Activated naive CD4-positive, alpha-beta T cell treated with anti-CD3 and anti-CD28 coated beads, Interleukin-2, amount 50 U/mL, for 24 hours (primary cell): ENCODE measurements around the gene ITGAE.
"Not testable (repeated sequence)": the region's sequence is repeated elsewhere in the genome, so short reads cannot be mapped to it uniquely, and the experiment has no call there.

Experiments
- H3K27ac Mint-ChIP-seq: one replicate; pipeline ENCODE4 v1.8.0; 2021; ENCODE audit warnings: mild to moderate bottlenecking, mixed read lengths
- H3K27me3 Mint-ChIP-seq: one replicate; pipeline ENCODE4 v1.8.0; 2021; ENCODE audit warnings: mixed read lengths
- H3K36me3 Mint-ChIP-seq: one replicate; pipeline ENCODE4 v1.8.0; 2021; ENCODE audit warnings: mixed read lengths
- H3K4me1 Mint-ChIP-seq: one replicate; pipeline ENCODE4 v1.8.0; 2021; ENCODE audit warnings: mixed read lengths
- H3K4me3 Mint-ChIP-seq: one replicate; pipeline ENCODE4 v1.8.0; 2021; ENCODE audit warnings: mild to moderate bottlenecking, mixed read lengths
- H3K9me3 Mint-ChIP-seq: one replicate; pipeline ENCODE4 v1.8.0; 2021; ENCODE audit warnings: mixed read lengths

The ITGAE gene

GRCh38 chr17:3805581-3805980 lies 4.6 kb upstream of the ITGAE start:
- no peaks in the 10 kb centered on the region for H3K27me3 Mint-ChIP-seq

DNA sequence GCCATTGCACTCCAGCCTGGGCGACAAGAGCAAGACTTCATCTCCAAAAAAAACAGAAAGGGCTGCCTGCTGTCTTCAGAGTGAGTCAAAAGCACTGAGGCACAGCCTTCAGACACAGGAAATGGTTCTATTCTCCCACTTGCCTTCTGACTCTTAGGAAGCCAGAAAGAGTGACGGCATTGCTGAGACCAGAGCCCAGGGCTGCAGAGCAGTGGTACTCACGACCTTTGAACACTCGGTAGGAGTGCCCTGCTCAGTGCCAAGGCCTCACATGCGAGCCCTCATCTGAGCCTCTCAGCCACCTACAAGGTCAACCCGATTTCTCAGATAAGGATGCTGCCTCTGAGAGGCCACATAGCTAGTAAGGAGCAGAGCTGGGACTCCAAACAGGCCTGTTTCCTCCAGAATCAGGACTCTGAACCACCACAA lies 3.5 kb upstream of the ITGAE start:
- H3K27me3 Mint-ChIP-seq = no peaks in the 10 kb centered on the region
- no peak overlapping the region for H3K4me3 Mint-ChIP-seq
- H3K9me3 Mint-ChIP-seq = no peaks in the 10 kb centered on the region
- peaks cover 8% of the 10 kb centered on the region for H3K4me1 Mint-ChIP-seq
- H3K36me3 Mint-ChIP-seq = peaks cover 2% of the 10 kb centered on the region
- no peak overlapping the region for H3K27ac Mint-ChIP-seq

More at GRCh38 chr17:3805581-3805980, 4.6 kb upstream of the ITGAE start:
- Mint-ChIP-seq H3K9me3 (no peaks in the 10 kb centered on the region), H3K27ac (no peak overlapping the region), H3K4me3 (no peak overlapping the region), H3K36me3 (peaks cover 7% of the 10 kb centered on the region), H3K4me1 (peaks cover 8% of the 10 kb centered on the region)

- H3K9me3 Mint-ChIP-seq = no peaks in the 10 kb centered on the region
- H3K27me3 Mint-ChIP-seq = no peaks in the 10 kb centered on the region
- H3K36me3 Mint-ChIP-seq = peaks cover 2% of the 10 kb centered on the region
- no peak overlapping the region for H3K27ac Mint-ChIP-seq
- peaks cover 2% of the 10 kb centered on the region for H3K4me1 Mint-ChIP-seq
- no peak overlapping the region for H3K4me3 Mint-ChIP-seq
Measured at GRCh38 chr17:3803308-3803640, 2.3 kb upstream of the ITGAE start.

DNA sequence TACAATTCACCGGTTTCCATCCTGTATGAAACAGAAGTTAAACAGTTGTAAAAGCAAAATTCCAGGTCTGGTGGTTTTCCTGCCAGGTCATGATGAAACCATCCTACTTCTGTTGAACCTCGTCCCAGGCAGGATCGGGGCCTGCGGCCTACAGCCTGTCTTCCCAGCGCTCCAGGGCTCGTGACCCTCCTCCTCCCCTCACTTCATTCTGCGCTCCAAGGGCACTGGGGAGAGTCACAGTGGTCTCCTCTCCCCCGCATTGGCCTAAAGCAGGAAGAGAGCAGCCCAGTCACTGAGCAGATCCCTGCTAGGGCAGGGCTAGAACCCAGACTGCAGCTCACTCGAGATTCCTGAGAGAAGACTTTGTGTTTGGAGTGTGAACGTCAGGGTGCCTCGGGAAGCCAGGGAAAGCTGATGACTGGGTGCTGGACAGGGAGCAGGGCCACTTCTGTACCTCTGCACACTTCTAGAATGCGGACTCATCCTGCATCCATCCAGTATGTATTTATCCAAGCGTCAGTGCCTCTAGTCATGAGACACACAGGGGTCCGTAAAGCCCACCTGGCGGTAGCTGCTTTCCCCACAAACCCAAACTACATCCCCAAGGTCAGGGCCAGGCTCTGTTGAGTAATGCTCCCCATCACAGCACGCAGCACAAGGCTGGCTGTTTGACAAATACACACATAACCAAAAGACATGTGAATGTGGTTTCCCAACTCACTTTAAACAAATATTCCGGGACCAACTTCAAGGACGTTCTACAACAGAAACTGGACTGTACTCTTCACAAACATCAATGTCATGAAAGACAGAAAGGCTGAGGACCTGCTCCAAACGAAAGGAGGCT lies 1.7 kb upstream of the ITGAE start:
- Mint-ChIP-seq H3K9me3 (no peaks in the 10 kb centered on the region), H3K36me3 (peaks cover 2% of the 10 kb centered on the region), H3K27me3 (no peaks in the 10 kb centered on the region)

GRCh38 chr17:3801792-3802191 lies 804 bp upstream of the ITGAE start:
- Mint-ChIP-seq H3K36me3 (no peaks in the 10 kb centered on the region), H3K27ac (no peak overlapping the region), H3K27me3 (no peaks in the 10 kb centered on the region)

More for the DNA sequence above, 1.7 kb upstream of the ITGAE start:
- Mint-ChIP-seq H3K27ac (no peak overlapping the region), H3K4me1 (no peaks in the 10 kb centered on the region), H3K4me3 (no peak overlapping the region)

DNA sequence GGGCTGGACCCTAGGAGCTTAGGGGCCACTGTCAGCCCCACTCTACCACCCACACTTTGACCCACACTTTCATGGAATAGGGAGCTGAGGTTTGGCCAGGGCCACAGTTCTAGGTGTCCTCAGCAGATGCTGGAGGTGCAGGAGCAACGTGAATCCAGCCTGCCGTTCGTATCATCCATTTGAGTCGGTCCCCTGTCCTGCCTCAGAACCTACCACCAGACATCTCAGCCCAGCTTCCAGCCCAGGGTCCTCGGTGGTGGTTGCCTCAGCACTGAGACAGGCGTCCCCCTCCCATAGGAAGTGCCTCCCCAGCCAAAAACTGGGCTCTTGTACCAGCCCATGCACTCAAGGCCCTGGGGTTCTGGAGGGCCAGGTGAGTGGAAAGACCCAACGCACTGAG lies 359 bp upstream of the ITGAE start:
- Mint-ChIP-seq H3K27ac (no peak overlapping the region), H3K4me1 (peaks cover 6% of the 10 kb centered on the region), H3K36me3 (no peaks in the 10 kb centered on the region), H3K27me3 (no peaks in the 10 kb centered on the region), H3K4me3 (no peak overlapping the region), H3K9me3 (no peaks in the 10 kb centered on the region)

More at GRCh38 chr17:3801792-3802191, 804 bp upstream of the ITGAE start:
- no peaks in the 10 kb centered on the region for H3K9me3 Mint-ChIP-seq
- H3K4me3 Mint-ChIP-seq = no peak overlapping the region
- H3K4me1 Mint-ChIP-seq = peaks cover 2% of the 10 kb centered on the region

- Mint-ChIP-seq H3K4me3 (peak overlapping the region; percentile 7), H3K4me1 (peaks cover 14% of the 10 kb centered on the region), H3K27me3 (no peaks in the 10 kb centered on the region), H3K9me3 (no peaks in the 10 kb centered on the region), H3K27ac (no peak overlapping the region), H3K36me3 (no peaks in the 10 kb centered on the region)
Measured at GRCh38 chr17:3799181-3799945, 1.6 kb downstream of the ITGAE start.

GRCh38 chr17:3798273-3799180 lies 2.5 kb downstream of the ITGAE start:
- Mint-ChIP-seq H3K9me3 (no peaks in the 10 kb centered on the region), H3K4me1 (peaks cover 14% of the 10 kb centered on the region), H3K27ac (no peak overlapping the region), H3K4me3 (peak overlapping the region; percentile 7), H3K36me3 (no peaks in the 10 kb centered on the region), H3K27me3 (no peaks in the 10 kb centered on the region)

DNA sequence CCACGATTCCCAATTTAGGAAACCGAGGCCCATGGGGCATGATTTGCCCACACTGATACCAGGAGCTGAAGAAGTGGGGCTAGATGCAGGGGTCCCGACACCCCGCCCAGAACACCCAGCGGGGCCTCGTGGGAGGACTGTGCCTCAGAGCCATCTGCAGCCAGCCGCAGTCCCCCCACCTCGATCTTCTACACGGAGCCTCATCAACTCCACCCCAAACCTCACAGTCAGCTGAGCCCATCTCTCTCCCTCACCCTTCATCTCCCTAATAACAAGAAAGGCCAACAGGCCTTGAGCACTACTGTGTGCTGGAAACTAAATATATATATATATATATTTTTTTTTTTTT lies 4.2 kb downstream of the ITGAE start:
- Mint-ChIP-seq H3K27me3 (no peaks in the 10 kb centered on the region), H3K27ac (no peak overlapping the region), H3K9me3 (no peaks in the 10 kb centered on the region), H3K36me3 (no peaks in the 10 kb centered on the region), H3K4me3 (no peak overlapping the region), H3K4me1 (peaks cover 14% of the 10 kb centered on the region)

GRCh38 chr17:3796110-3796821 lies 4.7 kb downstream of the ITGAE start:
- Mint-ChIP-seq H3K36me3 (no peaks in the 10 kb centered on the region), H3K4me1 (peaks cover 19% of the 10 kb centered on the region), H3K27ac (no peak overlapping the region), H3K9me3 (no peaks in the 10 kb centered on the region), H3K4me3 (no peak overlapping the region), H3K27me3 (no peaks in the 10 kb centered on the region)

GRCh38 chr17:3795390-3796102 lies 5.4 kb downstream of the ITGAE start:
- Mint-ChIP-seq H3K36me3 (no peaks in the 10 kb centered on the region), H3K9me3 (no peaks in the 10 kb centered on the region), H3K27ac (peak overlapping the region; percentile 19), H3K4me3 (peak overlapping the region; percentile 19), H3K4me1 (peaks cover 20% of the 10 kb centered on the region), H3K27me3 (no peaks in the 10 kb centered on the region)

GRCh38 chr17:3794557-3795389 lies 6.2 kb downstream of the ITGAE start:
- H3K27ac Mint-ChIP-seq = no peak overlapping the region
- H3K9me3 Mint-ChIP-seq = no peaks in the 10 kb centered on the region
- H3K4me3 Mint-ChIP-seq = peak overlapping the region; percentile 19
- no peaks in the 10 kb centered on the region for H3K27me3 Mint-ChIP-seq
- no peaks in the 10 kb centered on the region for H3K36me3 Mint-ChIP-seq
- H3K4me1 Mint-ChIP-seq = peaks cover 28% of the 10 kb centered on the region

DNA sequence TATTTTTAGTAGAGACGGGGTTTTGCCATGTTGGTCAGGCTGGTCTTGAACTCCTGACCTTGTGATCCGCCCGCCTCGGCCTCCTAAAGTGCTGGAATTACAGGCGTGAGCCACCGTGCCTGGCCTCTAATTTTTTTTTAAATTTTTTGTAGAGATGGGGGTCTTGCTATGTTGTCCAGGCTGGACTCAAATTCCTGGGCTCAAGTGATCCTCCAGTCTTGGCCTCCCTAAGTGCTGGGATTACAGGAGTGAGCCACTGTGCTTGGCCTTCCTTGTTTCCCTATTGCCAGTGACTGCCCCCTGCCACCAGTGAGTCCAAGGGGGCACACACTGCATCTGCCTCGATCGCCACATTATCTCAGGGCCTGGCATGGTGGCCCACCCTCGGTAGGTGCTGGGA lies 6.8 kb downstream of the ITGAE start:
- H3K4me3 Mint-ChIP-seq, H3K27me3 Mint-ChIP-seq, H3K9me3 Mint-ChIP-seq, H3K27ac Mint-ChIP-seq, H3K36me3 Mint-ChIP-seq: not testable (repeated sequence)
- peaks cover 28% of the 10 kb centered on the region for H3K4me1 Mint-ChIP-seq

- H3K27me3 Mint-ChIP-seq = not testable (repeated sequence)
Measured at GRCh38 chr17:3793258-3793657, 7.7 kb downstream of the ITGAE start.

More at GRCh38 chr17:3793258-3793657, 7.7 kb downstream of the ITGAE start:
- H3K36me3 Mint-ChIP-seq, H3K4me3 Mint-ChIP-seq, H3K9me3 Mint-ChIP-seq, H3K27ac Mint-ChIP-seq: not testable (repeated sequence)
- peaks cover 29% of the 10 kb centered on the region for H3K4me1 Mint-ChIP-seq
